DMS 273 (cell line): ENCODE results near the gene KRTAP21-3.
"Not testable (repeated sequence)": the region's sequence is repeated elsewhere in the genome, so short reads cannot be mapped to it uniquely, and the experiment has no call there.

Experiments
- DNase-seq: peaks from one replicate; lab custom pipeline; 2025; ENCODE audit not compliant: unreplicated experiment; lab: John Stamatoyannopoulos, UW

KRTAP21-3 gene, protein sequence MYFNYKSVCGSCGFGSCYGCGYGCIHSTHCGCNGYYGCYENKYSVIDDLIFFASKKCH

DNA sequence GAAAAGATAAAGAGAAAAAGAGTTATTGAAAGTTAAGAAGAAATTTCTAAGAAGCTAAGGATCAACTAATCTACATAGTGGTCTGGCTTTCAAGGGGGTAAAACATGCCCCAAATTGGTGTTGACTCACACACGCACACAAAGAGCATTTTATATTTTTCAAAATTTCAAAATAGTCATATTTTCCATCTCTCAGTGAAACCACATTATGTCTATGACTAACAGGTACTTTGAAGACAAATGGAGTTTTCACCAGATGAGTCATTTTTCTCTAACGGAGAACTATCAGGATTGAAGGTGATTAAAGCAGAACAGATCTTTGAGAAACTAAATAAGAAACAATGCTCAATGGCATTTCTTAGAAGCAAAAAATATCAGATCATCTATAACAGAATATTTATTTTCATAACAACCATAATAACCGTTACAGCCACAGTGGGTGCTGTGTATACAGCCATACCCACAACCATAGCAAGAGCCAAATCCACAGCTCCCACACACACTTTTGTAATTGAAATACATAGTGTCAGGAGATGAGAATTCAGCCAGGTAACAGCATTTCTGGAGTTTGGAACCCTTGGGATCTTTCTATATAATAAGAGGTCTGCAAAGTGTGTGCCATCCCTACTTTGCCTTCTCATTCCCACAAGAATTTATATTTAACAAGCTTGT, at the start of gene KRTAP21-3:
KRTAP21-3 (minus strand) TSS at position 539 of the 671 bp plus-strand sequence; CDS start at position 521, 18 bp downstream.
- no peak for DNase-seq

DNA sequence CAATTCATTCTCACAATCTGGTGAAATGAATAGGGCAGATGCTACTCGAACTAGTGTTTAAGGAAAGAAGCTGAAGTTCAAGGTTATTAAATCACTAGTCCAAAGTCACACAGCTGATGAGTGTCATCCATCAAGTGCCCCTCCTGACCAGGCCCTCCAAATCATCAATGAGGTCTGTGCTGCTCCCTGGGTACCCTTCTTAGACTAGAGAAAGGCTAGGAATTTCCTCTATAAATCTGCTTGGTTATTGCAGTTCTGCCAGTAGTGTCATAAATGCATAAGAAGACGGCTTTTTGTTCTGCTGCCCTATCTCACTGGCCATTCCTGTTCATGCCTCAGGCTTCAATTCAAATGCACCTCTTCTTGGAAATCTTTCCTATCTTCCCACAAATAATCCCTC, 42.2 kb upstream of the KRTAP21-3 start:
- DNase-seq: no peak

DNA sequence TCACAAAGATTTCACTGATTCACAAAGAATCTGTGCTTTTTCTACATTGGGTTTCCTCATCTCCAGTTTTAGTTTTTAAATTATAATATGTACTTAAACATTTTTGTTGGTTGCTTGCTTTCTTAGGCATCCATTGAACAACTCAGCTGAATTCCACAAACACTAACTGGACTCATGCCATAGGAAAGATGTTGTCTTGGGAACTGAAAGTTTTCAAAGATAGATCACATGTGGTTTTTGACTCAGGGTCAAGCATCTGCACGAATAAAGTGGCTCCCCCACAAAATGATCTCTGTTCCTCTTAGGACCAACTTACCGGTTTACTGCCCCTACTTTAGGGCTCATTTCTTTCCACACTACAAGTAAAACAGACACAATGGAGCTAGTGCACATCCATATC, 39.7 kb upstream of the KRTAP21-3 start:
- no peak for DNase-seq

DNA sequence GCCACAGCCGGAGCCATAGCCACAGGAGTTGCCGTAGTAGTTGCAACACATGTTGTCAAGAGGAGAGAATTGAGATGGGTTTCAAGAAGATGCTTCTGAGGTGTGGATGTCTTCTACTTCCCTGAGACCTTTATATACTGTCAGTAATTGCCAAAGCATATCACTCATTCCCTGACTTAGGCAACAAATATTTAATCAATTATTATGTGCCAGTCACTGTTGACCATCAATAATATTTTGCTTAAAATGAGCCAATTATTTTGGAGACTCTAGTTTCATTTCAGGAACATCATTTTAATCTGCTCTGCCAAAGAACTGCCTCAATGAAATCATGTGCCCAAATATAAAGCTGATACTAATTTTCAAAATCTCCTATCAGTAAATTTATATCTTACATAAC, 36.8 kb upstream of the KRTAP21-3 start, which contains the start of gene KRTAP21-1:
KRTAP21-1 (minus strand) TSS at position 101 of the 400 bp plus-strand sequence; CDS start at position 51, 50 bp downstream.
- DNase-seq: not testable (repeated sequence)

DNA sequence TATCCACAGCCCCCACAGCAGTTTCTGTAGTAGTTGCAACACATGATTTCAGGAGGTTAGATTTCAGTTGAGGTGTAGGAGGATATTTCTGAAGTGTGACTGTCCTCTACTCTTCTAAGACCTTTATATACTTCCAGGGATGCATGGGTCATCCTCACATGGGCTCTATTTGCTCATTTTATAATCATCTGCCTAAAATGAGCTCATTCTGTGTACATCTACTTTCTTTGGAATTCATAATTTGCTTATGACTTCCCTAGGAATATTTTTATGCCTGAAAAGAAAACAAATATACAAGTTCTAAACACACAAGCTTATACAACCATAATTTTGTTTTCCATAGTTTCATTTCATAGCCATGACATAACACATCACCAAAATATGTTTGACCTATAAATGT, 28.6 kb upstream of the KRTAP21-3 start, which contains the start of gene KRTAP21-2:
KRTAP21-2 (minus strand) TSS at position 101 of the 400 bp plus-strand sequence; CDS start at position 44, 57 bp downstream.
- DNase-seq: no peak

DNA sequence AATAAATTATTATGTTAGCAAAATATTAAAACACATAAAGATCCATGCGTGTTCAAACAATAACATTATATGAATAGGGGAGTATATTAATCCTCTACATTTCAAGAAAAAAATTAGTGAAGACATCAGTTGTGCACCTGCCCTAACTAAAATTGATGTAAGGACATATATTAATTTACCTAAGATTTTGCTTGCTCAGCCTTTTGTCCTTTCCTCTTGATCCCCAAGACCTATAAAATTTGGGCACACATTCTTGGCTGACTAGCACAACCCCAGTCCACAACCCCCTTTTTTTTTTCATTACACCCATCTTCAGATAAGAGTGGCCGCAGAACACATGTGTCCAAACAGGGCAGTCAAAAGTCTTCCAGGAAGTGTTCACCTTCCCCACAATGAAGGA, 21.9 kb upstream of the KRTAP21-3 start:
- DNase-seq: no peak

DNA sequence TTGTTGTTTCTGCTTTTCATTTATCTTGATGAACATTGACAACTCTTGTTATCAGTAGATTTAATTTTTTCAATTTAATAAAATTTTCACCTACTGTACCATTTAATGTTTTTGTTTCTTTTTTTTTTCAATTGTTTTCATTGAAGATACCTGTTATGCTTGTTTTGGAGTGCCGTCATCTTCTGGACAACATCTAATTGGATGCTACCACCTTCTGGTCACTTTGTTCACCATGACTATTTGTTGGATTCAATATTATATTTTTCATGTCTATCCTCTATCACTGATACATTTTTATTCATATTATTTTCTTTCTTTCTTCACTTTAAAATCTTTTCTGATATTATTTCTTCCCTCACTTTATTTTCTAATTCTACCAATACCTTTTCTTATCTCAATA, 14.4 kb upstream of the KRTAP21-3 start:
- DNase-seq: no peak

DNA sequence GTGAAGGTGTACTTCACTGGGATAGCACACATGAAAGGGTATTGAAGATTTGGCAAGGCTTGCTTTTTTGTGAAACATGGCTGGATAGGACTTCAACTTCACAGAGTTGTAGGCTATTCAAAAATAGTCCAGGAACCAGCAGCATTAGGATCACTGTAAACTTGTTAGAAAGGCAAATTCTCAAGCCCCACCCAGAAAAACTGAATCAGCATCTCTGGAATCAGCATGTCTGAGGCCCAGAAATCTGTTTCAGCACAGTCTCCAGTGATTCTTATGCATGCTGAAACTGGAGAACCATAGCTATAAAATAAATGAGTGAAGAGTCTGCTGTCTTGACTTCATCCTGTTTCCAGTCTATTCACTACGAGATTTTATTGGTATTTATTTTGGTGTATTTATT, 8.1 kb upstream of the KRTAP21-3 start:
- DNase-seq: no peak

DNA sequence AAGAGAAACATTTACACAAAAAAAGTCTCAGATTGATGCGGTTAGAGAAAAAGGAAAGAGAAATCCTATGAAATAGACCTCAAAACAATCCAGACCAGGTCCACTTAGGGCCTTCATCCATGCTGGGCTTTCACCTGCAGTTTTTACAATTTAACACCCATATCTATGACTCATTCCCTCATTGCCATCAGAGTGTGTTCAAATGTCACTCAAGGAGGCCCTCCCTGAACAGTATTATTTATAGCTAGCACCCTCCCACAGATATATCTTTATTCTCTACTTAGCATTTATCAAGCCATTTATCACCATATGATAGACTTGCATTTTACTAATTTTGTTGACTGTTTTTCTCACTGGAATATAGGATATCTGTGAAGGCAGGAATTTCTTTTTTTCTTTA, 824 bp upstream of the KRTAP21-3 start:
- no peak for DNase-seq

DNA sequence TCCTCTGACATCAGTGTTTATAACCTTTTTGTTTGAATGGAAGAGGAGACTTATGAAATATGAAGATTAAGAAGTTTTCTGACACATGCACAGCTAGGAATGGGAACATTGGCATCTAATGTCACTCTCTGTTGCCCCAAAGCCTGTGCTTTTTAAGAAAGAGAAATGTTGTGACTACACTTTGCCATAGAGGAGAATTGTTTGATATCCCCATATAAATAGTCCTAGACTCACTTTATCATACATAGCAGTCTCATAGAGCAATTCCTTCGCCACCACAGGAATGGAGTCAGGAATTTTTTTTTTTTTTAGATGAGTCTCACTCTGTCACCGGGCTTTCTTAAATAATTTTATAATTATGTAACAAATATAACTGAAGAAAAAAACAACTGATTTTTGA, 1.5 kb downstream of the KRTAP21-3 start:
- no peak for DNase-seq

DNA sequence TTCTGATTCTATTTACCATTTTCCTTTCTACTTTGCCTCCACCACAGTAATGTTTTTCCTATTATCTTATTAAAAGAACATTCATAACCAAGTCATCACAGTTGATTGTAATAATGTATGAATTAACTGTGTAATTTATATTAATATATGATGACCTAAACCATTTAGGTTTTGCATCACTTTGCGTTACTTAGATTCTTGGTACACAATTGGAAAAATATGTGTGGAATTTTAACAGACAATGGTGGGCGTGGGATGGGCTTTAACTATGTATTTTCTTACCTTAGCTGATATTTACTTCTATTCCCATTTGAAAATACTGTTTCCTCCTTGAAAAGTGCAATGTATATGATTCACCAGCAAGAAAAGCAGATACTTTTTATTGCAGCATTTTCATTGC, 3.6 kb downstream of the KRTAP21-3 start:
- DNase-seq: no peak

DNA sequence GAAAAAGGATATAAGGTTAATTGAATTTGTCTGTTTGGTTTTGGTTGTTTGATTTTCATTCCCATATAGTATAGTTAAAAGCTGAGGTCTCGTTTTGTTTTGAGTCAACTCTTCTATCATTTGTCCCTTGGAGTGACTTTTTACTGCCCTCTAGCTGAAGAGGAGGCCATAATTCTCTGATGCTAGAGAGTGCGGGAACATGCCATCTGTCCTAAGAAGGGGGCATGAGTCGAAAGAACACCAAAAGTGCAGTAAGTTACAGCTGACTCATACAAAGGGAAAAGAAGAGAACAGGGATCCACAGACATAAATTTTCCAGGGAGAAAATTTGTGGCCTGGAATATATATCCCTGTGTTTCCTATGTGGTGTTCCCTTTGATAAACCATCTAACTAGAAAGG, 4.1 kb downstream of the KRTAP21-3 start:
- no peak for DNase-seq

DNA sequence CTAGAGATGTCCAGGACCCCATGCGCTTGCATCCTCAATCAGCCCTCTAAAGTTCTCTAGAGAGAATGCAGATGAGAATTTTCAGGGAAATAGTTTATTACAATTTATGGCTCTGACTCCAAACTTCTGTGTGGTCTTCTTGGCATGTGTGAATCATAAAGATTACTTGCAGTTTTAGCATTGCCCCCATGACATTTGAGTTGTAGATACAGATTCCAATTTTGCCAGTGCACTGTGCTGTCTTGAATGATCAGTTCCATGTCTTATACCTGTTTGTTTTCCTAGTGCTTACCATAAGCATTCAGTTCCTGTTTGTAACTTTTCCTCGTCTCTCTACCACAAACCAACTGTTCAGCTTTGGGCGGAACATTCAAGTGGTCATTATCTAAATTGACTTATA, 4.8 kb downstream of the KRTAP21-3 start:
- no peak for DNase-seq

DNA sequence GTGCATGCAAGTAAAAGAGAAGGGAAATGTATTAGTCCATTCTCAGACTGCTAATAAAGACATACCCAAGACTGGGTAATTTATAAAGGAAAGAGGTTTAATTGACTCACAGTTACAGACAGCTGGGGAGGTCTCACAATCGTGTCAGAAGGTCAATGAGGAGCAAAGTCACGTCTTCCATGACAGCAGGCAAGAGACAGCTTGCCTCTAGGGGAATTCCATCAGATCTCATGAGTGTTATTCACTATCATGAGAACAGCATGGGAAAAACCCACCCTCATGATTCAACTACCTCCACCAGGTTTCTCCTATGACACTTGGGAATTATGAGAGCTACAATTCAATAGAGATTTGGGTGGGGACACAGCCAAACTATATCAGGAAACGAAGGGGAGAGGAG, 8.1 kb downstream of the KRTAP21-3 start:
- DNase-seq: no peak

DNA sequence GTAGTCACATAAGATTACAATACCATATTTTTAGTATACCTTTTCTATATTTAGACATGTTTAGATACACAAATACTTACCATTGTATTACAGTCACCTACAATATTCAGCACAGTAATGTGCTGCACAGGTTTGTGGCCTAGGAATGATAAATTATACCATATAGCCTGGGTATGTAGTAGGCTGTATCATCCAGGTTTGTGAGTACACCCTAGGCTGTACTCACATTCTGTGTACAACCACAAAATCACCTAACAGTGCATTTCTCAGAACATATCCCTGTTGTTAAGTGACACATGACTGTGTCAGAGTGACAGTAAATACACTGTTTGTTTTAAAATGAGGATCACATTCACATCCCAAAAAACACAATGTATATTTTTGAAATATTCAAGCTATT, 11.2 kb downstream of the KRTAP21-3 start:
- no peak for DNase-seq

DNA sequence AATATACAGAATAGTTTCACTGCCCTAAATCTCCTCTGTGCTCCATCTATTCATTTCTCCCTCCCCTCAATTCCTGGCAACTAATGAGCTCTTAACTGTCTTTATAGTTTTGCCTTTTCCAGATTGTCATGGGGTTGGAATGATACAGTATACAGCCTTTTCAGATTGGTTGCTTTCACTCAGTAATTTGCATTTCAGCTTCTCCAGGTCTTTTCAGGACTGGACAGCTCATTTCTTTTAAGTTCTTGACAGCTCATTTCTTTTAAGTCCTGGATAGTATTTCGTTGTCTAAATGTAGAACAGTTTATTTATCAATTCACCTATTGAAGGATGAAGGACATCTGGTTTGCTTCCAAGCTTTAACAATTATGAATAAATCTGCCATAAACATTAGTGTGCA, 22.6 kb downstream of the KRTAP21-3 start:
- DNase-seq: no peak

DNA sequence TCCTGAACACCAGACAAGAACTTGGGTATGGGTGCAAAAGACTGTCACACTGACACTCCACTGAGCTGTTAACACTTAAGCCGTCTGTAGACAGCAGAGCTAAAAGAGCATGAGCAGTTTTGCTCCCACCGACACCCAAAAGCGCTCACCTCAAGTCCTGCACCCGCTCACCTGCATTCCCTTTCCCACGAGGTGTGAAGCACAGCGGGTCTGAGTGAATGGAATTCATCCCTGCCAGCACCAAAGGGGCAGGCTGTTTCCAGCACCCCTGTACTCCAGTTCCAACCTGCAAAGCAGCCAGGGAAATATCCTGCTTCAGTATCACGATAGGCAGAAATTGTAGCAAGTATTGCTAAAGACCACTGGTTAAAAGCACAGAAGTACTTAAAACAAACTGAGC, 28.8 kb downstream of the KRTAP21-3 start:
- DNase-seq: no peak

DNA sequence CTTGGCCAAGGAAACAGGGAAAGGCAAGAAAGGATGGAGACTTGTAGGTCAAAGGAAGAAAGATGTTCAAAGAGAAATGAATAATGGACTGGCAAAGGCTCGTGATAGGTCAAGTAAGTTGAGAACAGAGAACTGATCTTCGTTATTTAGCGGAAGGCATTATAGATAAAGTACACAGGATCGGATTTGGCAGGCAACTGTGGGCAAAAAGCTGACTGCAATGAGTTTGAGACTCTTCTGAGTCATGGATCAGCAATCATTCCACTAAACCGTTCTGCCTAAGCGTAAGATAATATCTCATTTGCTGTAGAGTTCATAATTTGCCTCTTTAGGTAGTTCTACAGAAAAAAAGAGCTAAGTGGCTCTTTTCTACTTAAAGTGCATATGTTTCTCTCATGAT, 34.1 kb downstream of the KRTAP21-3 start:
- no peak for DNase-seq

DNA sequence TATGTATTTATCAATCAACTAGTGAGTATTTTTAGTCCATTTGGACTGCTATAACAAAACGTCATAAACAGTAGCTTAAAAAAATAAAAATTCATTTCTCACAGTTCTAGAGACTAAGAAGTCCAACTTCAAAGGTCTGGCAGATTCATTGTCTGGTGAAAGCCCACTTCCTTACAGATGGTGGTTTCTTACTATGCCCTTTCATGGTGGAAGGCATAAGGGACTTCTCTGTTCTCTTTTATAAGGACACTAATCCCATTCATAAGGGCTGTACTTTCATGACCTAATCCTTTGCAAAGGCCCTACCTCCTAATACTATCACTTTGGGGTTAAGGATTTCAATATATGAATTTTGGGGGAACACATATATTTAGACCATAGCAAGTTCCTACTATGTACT, 38.0 kb downstream of the KRTAP21-3 start:
- DNase-seq: no peak

DNA sequence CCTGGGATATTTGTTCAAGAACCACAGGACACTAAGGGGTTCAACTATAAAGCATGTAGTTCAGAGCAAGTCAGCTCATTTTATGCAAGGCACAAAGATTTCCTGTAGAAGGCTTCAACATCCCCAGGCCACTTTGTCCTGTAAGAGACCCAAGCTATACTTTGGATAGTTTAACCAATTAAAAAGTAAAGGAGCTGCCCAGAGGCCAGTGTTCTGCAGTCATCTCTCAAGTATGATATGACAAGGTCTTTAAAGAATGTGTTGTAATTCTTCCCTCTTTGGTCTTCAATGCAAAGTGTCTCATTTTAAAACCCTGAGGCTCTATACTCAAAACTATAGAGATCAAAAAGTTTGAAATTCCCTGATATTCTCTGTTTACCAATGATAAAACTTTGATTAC, 41.8 kb downstream of the KRTAP21-3 start:
- no peak for DNase-seq

DNA sequence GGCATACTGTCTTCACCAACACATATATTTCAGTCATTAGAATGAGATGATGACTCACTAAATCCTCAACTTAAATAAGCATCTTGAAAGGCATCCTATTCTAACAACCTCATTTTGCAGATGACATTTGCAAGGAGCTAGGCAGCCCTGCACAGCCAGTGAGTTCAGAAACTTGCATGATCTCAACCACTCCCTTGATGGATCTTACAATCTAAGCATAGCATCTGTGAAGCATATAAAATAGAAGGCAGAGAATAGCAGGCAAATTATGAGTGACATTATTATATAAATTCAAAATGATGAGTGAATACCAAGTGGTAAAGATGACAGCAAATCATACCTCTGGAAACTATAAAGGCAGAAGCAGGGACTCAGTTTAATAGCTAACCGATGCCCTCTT, 44.3 kb downstream of the KRTAP21-3 start:
- no peak for DNase-seq

DNA sequence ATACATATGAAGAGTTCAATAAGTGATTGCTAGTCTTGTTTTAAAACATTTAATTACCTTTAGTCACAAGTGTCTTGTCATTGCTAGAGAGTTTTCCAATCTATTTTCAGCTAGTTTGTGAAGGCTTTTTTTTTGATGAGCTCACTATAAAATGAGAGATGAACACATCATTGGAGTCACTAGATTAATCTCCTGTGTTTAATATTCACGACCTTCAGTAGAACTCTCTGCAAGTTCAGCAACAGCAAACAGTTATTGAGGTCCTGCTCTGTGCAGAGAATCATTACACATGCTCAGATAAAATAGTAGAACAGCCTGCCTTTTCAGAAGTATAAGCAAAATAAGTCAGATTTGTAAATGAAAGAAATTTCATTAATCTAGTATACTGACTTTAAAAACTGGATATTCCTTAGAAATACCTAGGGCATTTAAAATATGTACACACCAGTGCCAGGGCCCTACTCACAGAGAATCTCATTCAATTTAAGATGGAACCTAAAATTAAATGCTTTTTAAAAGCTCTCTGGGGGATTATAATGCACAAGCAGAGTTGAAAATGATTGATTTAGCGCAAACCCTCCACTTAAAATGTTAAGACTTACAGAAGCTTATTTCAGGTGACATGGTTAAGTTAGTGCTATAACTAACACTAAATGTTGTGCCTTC, 45.5 kb downstream of the KRTAP21-3 start:
- no peak for DNase-seq
